Measurements from ENCODE around the gene SORD.
"Not testable (repeated sequence)": the region's sequence is repeated elsewhere in the genome, so short reads cannot be mapped to it uniquely, and the experiment has no call there.

GRCh38 chr15:45004590-45005175, 18.3 kb upstream of the SORD start:
- not testable (repeated sequence) for TF ChIP-seq CTCF (IDR thresholded peaks at IDR 0.05); POLR2A (IDR thresholded peaks at IDR 0.05; ENCODE audit: low read depth); POLR2AphosphoS5 (IDR thresholded peaks at IDR 0.05); EP300 (IDR thresholded peaks at IDR 0.05)

Data from esophagus muscularis mucosa (tissue), 4 donors.